NCI-H774 (cell line): ENCODE measurements around the gene GPRASP1.
A peak's percentile ranks its signal among the peaks of the same experiment; 100 is the strongest.
"Not testable (repeated sequence)": the region's sequence is repeated elsewhere in the genome, so short reads cannot be mapped to it uniquely, and the experiment has no call there.

Experiments
- DNase-seq: peaks from one replicate; lab custom pipeline; 2025; lab: John Stamatoyannopoulos, UW

The GPRASP1 gene, protein sequence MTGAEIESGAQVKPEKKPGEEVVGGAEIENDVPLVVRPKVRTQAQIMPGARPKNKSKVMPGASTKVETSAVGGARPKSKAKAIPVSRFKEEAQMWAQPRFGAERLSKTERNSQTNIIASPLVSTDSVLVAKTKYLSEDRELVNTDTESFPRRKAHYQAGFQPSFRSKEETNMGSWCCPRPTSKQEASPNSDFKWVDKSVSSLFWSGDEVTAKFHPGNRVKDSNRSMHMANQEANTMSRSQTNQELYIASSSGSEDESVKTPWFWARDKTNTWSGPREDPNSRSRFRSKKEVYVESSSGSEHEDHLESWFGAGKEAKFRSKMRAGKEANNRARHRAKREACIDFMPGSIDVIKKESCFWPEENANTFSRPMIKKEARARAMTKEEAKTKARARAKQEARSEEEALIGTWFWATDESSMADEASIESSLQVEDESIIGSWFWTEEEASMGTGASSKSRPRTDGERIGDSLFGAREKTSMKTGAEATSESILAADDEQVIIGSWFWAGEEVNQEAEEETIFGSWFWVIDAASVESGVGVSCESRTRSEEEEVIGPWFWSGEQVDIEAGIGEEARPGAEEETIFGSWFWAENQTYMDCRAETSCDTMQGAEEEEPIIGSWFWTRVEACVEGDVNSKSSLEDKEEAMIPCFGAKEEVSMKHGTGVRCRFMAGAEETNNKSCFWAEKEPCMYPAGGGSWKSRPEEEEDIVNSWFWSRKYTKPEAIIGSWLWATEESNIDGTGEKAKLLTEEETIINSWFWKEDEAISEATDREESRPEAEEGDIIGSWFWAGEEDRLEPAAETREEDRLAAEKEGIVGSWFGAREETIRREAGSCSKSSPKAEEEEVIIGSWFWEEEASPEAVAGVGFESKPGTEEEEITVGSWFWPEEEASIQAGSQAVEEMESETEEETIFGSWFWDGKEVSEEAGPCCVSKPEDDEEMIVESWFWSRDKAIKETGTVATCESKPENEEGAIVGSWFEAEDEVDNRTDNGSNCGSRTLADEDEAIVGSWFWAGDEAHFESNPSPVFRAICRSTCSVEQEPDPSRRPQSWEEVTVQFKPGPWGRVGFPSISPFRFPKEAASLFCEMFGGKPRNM (N-terminal part only)

DNA sequence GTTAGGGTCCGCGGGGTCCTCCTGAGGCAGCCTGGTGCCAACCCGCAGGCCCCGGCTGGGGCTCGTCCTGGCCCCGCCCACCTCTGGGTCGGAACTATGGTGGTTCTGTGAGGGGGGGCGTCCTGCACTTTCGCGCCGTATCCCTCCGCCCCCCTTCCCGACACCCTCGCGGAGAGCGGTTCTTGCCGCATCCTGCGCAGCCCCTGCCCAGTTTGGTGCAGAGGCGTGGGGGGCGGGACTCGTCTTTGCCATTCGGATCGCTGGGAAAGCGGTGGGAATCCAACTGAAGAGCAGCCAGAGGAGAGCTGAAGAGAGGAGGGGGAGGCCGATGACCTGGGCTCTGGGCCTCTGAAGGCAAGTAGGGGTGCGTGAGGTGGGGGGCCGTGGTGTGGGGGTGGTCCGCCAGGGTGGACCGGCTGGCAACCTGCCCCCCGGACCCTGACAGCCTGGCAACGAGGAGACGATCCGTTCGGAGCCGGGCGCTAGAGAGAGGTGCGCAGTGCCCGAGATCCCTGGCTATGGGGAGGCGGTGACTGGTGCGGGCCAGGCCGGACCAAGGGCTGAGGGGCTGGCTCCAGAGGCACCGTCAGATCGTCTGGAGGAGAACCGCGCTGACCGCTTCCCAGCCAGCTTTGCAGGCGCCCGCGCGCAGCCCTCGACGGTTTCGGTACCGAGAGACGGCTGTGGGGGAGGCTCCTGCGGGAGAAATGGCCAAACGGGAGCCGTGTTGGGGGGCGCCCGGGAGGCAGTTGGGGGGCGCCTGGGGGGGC lies at the start of gene GPRASP1:
Gene GPRASP1, plus strand, starts transcription at position 242 of the 770 bp plus-strand sequence. CDS start 2,431 bp downstream, outside the sequence.
- peak; percentile 10 for DNase-seq

GRCh38 chrX:102604327-102604726 lies 47.0 kb upstream of the GPRASP1 start:
- no peak for DNase-seq

DNA sequence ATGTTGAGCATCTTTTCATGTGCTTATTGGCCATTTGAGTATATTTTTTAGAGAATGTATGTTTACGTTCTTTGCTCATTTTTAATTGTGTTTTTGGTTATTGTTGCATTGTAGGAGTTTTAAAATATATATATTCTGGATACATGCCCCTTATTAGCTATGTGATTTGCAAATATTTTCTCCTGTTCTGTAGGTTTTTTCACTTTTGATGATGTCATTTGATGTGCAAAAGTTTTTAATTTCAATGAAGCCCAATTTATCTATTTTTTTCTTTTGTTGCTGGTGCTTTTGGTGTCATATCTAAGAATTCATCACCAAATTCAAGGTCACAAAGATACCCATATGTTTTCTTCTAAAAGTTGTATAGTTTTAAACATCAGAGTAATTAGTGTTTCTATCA lies 45.2 kb upstream of the GPRASP1 start:
- DNase-seq = no peak

- DNase-seq = no peak
Measured at GRCh38 chrX:102610905-102611304, 40.4 kb upstream of the GPRASP1 start.

DNA sequence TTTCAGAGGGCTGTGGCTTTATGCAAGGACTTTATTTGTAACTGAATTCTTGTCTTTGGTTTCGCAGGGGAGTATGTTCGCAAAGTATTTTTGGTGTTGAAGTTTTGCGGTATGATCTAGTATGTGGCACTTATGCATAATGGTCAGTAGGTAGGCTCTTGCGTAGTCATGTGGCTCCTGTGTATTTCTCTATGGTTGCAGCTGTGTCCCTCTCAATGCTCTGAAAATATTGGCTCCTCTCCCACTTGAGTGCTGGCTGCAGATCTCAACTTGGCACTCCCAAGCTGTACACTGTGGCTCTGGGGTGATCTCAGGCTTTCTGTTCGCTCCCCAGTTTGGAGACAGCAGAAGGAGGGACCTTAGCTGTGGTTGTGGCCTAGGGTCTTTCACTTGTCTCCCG lies 27.2 kb upstream of the GPRASP1 start:
- DNase-seq = no peak

DNA sequence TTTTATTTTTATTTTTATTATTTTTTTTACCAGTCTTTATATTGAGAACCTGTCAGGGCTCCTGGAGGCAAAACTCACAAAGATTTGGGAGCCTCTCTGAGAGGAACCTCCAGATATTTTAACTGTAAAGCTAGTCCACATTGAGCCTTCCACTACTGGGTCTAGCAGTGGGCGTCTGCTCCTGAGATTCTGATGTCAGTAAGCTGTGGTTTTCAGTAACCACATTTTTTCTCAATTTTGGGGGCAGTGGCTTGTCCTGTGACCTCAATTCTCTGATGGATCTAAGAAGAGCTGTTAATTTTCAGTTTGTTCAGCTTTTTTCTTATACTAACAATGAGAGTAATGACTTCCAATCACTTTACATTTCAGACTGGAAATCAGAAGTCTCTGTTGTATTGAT lies 23.6 kb upstream of the GPRASP1 start:
- DNase-seq = no peak

- DNase-seq = no peak
Measured at GRCh38 chrX:102637561-102637960, 13.7 kb upstream of the GPRASP1 start.

GRCh38 chrX:102650903-102651241 lies 411 bp upstream of the GPRASP1 start:
- no peak for DNase-seq

- DNase-seq = no peak
Measured at GRCh38 chrX:102652031-102652688, 877 bp downstream of the GPRASP1 start.

DNA sequence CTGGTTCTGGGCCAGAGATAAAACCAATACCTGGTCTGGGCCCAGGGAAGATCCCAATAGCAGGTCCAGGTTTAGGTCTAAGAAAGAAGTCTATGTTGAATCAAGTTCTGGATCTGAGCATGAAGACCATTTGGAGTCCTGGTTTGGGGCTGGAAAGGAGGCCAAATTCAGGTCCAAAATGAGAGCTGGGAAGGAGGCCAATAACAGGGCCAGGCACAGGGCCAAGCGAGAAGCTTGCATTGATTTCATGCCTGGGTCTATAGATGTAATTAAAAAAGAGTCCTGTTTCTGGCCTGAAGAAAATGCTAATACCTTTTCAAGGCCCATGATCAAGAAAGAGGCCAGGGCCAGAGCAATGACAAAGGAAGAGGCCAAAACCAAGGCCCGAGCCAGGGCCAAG lies 3.4 kb downstream of the GPRASP1 start:
- no peak for DNase-seq

GRCh38 chrX:102658556-102658955 lies 7.3 kb downstream of the GPRASP1 start:
- no peak for DNase-seq

- peak; percentile 21 for DNase-seq
Measured at GRCh38 chrX:102659790-102660757, 8.8 kb downstream of the GPRASP1 start.

DNA sequence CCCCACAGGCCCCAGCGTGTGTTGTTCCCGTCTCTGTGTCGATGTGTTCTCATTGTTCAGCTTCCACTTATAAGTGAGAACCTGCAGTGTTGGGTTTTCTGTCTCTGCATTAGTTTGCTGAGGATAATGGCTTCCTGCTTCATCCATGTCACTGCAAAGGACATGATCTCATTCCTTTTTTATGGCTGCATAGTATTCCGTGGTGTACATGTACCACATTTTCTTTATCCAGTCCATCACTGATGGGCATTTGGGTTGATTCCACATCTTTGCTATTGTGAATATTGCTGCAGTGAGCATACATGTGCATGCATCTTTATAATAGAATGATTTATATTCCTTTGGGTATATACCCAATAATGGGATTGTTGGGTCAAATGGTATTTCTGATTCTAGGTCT lies 12.5 kb downstream of the GPRASP1 start:
- DNase-seq = not testable (repeated sequence)

- DNase-seq = not testable (repeated sequence)
Measured at GRCh38 chrX:102667034-102667433, 15.8 kb downstream of the GPRASP1 start.

- no peak for DNase-seq
Measured at GRCh38 chrX:102669526-102669925, 18.2 kb downstream of the GPRASP1 start.

- DNase-seq = no peak
Measured at GRCh38 chrX:102672856-102673255, 21.6 kb downstream of the GPRASP1 start.

DNA sequence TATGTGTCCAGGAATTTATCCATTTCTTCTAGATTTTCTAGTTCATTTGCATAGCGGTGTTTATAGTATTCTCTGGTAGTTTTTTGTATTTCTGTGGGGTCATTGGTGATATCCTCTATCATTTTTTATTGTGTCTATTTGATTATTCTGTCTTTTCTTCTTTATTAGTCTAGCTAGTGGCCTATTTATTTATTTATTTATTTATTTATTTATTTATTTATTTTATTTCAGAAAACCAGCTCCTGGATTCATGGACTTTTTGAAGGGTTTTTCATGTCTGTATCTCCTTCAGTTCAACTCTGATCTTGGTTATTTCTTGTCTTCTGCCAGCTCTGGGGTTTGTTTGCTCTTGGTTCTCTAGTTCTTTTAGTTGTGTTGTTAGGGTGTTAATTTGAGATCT lies 26.2 kb downstream of the GPRASP1 start:
- not testable (repeated sequence) for DNase-seq

GRCh38 chrX:102684772-102685520 lies 33.7 kb downstream of the GPRASP1 start:
- DNase-seq = no peak

- DNase-seq = no peak
Measured at GRCh38 chrX:102694749-102695148, 43.5 kb downstream of the GPRASP1 start.
